ENCODE results near the gene QKI. TPM values are rescaled to one million over a fixed set of nuclear protein-coding genes. Genes with fewer than 3 reads are reported as not detected.

Gene QKI
- total RNA-seq, 2 donors from 2014 or later = 9.1 to 28.0 TPM

- DNase-seq = no peak
- Histone ChIP-seq H3K9me3 (no peaks in the 10 kb centered on the region), H3K27me3 (no peaks in the 10 kb centered on the region), H3K4me3 (no peak overlapping the region), H3K36me3 (no peaks in the 10 kb centered on the region), H3K4me1 (no peaks in the 10 kb centered on the region), H3K27ac (no peak overlapping the region), H3K9ac (ENCODE audit: low read depth in 2 of 2, low read length in 2 of 2) (no peak overlapping the region)
- intact Hi-C loops (cut with DNase I) = no loop called here
- TF ChIP-seq CTCF (IDR thresholded peaks at IDR 0.05) = no peak
Observed at GRCh38 chr6:163457637-163458561, 43.4 kb downstream of the QKI start.

- DNase-seq = no peak
- H3K9me3 ChIP-seq = no peaks in the 10 kb centered on the region
- no peak overlapping the region for H3K9ac ChIP-seq (ENCODE audit: low read depth in 2 of 2, low read length in 2 of 2)
- intact Hi-C loops (cut with DNase I) = no loop called here
- no peaks in the 10 kb centered on the region for H3K4me1 ChIP-seq
- H3K4me3 ChIP-seq = no peak overlapping the region
- no peaks in the 10 kb centered on the region for H3K27me3 ChIP-seq
- H3K27ac ChIP-seq = no peak overlapping the region
- TF ChIP-seq CTCF (IDR thresholded peaks at IDR 0.05) = no peak
- H3K36me3 ChIP-seq = no peaks in the 10 kb centered on the region
Observed at GRCh38 chr6:163459007-163459406, 44.5 kb downstream of the QKI start.

- H3K4me1 ChIP-seq = no peaks in the 10 kb centered on the region
- H3K27me3 ChIP-seq = no peaks in the 10 kb centered on the region
- no peak for DNase-seq
- no peak overlapping the region for H3K27ac ChIP-seq
- intact Hi-C loops (cut with DNase I) = no loop called here
- no peaks in the 10 kb centered on the region for H3K36me3 ChIP-seq
- no peak overlapping the region for H3K4me3 ChIP-seq
- TF ChIP-seq CTCF (IDR thresholded peaks at IDR 0.05) = no peak
- no peaks in the 10 kb centered on the region for H3K9me3 ChIP-seq
- no peak overlapping the region for H3K9ac ChIP-seq (ENCODE audit: low read depth in 2 of 2, low read length in 2 of 2)
Observed at GRCh38 chr6:163459536-163459935, 45.0 kb downstream of the QKI start.

GRCh38 chr6:163460307-163460782 is 45.8 kb downstream of the QKI start:
- DNase-seq = no peak
- Histone ChIP-seq H3K27ac (peak overlapping the region; percentile 10), H3K9me3 (no peaks in the 10 kb centered on the region), H3K9ac (ENCODE audit: low read depth in 2 of 2, low read length in 2 of 2) (no peak overlapping the region), H3K27me3 (no peaks in the 10 kb centered on the region), H3K4me1 (no peaks in the 10 kb centered on the region), H3K36me3 (no peaks in the 10 kb centered on the region), H3K4me3 (peak overlapping the region; percentile 5)
- intact Hi-C loops (cut with DNase I) = no loop called here
- TF ChIP-seq CTCF (IDR thresholded peaks at IDR 0.05) = no peak

GRCh38 chr6:163461696-163462095 is 47.2 kb downstream of the QKI start:
- no peak for DNase-seq
- Histone ChIP-seq H3K4me3 (no peak overlapping the region), H3K9ac (ENCODE audit: low read depth in 2 of 2, low read length in 2 of 2) (no peak overlapping the region), H3K27ac (no peak overlapping the region), H3K27me3 (no peaks in the 10 kb centered on the region), H3K4me1 (no peaks in the 10 kb centered on the region), H3K36me3 (no peaks in the 10 kb centered on the region), H3K9me3 (no peaks in the 10 kb centered on the region)
- no peak for TF ChIP-seq CTCF (IDR thresholded peaks at IDR 0.05)
- intact Hi-C loops (cut with DNase I) = no loop called here

Data from colonic mucosa (tissue), 4 donors.